GM21515 (cell line): ENCODE measurements around the gene PXDN.
"Not testable (repeated sequence)": the region's sequence is repeated elsewhere in the genome, so short reads cannot be mapped to it uniquely, and the experiment has no call there.

ENCODE experiments used
- ATAC-seq: cut with Tn5 transposase; IDR thresholded peaks from one replicate; pipeline ENCODE4 v1.9.1; 2021; ENCODE audit not compliant: unreplicated experiment

PXDN gene

DNA sequence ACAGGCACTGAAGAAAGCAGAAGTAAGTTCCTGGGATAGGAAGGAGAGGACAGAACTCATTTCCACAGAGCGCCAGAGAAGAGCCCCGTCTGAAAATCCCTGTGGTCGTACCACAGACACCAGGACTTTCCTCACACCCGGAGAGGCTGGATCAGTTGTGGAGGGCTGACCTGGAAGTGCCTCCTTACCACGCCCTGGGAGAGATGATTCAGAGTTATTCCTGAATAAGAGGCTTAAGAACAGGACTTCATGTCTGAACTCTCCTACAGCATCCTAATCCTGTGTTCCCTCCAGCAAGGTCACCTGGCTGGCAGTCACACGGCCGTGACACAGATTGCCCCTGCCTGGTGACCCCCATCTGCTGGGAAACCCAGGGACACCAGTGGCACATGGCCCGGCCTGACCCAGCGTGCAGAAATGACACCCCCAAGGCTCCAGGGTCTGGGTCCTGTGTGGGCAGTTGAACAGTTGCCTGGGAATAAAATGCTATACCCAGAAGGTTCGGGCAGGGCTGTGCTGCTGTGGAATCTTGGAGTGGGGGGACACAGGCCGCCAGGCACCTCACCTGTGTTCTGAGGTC, 105.9 kb downstream of the PXDN start:
- ATAC-seq, result no peak

DNA sequence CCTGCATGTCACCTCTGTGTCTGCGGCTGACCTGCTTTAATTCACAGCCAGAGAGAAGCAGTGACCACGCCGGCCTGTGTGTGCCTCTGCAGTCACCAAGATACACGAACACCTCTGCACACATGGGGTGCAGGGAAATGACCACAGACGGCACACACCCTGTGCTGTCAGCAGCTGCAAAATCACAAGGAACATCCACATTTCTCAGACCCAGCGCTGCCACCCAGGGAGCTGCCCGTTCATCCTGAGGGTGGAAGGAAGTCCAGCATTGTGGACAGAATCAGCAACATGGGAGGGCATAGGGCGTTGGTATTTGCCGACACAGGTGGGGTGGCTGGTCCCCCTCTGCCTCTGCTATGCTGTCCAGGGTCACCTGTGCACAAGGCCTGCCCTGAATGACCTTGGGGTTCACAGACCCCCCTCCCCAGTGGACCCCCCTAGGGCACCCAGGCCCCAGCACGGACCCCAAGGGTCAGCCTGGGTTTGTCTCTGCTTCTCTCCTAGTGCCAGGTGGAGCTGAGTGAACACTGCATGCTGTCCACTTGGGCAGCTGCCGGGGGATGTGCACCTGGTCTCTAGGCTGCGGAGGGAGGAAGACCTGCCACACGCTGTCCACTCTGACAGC, 107.4 kb downstream of the PXDN start:
- no peak for ATAC-seq

DNA sequence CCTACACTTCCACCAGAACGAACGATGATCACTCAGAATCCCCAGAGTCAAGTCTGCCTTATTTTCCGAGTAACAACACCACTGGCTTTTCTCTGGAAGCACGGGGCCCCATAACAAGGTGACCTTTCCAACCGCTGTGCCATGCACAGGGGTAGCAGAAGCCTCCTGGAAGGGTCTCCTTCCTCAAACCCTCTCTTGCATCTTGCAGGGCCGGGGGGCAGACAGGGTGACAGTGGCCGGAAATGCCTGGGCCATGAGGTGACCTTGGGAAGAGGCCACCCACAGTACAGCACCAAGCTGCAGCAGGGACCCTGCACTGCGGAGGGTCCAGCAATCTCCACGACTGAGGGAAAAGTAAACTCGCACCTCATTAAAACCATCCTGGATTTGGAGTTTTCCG, 108.5 kb downstream of the PXDN start:
- ATAC-seq, result no peak

DNA sequence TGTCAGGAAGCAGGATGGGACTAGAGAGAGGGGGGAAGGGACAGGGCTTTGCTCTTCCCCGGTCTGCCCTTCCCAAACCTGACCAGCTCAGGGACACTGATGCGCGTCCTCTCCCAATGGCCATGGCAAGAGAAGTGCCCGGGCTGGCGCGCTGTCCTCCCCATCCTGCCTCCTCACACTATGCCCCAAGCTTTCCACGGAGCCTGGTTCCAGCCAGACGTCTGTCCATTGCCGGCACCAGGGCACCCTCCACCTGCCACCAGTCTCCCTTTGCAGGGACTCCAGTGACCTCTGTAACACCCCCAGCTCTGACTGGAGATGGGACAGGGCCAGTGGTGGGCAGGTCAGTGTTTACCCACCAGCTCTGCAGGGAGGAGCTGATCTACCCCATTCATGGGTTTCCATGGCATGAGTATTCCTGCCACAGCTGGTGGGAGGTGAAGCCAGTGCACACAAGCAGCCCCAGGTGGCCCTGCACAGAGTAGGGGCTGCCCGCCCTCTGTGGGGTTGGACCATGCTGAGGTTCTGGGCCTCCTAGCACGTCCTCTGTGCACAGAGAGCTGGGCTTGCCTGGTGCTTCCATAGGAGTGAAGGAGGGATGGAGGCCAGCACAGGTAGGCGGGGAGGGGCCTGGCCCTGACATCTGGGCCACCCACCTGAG, 109.5 kb downstream of the PXDN start:
- no peak for ATAC-seq

DNA sequence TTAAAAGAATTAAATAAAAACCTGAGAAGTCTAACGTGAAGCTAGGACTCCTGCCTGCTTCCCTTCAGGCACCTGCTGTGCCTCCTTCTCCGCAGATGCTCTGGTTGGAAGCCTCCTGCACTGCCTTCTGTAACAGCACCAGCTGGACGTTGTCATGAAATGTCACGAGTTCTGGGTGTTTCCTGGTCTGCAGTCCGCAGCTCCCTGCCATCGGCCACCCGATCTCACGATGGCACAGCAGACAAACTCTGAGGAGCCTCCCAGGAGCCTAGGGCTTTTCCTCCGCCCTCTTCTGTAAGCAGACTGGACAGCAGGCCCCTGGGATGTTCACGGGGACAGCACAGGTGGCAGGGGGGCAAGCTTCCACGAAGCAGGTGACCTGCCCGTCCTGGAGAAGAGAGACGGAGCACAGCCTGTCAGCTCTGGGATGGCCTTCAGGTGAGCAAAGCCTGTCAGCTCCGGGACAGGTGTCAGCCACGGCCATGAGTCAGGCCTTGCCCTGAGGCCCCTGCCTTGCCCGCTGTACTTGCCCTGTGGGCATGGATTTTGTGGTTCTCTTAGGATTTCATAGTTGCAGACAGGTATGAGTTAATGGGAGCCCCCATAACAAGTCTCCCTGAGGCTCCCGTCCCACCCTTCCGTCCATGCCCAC, 110.3 kb downstream of the PXDN start:
- ATAC-seq, result no peak

GRCh38 chr2:1633092-1633671, 111.1 kb downstream of the PXDN start:
- ATAC-seq, result no peak

GRCh38 chr2:1632510-1632909, 111.8 kb downstream of the PXDN start:
- no peak for ATAC-seq

DNA sequence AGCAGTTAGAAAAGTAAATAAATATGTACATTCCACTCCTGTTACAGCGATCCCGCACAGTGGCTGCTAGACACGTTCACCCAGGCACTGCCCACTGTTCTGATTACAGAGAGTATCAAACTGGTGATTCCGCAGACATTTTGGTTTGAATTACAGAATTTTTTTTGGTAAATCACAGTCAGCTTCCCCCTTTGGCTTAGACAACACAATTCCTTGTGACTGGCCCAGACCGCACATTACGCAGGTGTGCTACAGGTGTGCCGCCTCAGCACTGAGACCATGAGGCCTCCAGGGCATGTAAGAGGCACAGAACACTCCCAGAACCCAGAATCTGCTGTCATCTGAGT, 112.3 kb downstream of the PXDN start:
- ATAC-seq, result no peak

GRCh38 chr2:1631292-1632001, 112.9 kb downstream of the PXDN start:
- no peak for ATAC-seq

GRCh38 chr2:1628893-1629292, 115.4 kb downstream of the PXDN start:
- no peak for ATAC-seq

- no peak for ATAC-seq
Measured at GRCh38 chr2:1627628-1628381, 116.5 kb downstream of the PXDN start.

- ATAC-seq, result no peak
Measured at GRCh38 chr2:1626271-1626681, 118.0 kb downstream of the PXDN start.

DNA sequence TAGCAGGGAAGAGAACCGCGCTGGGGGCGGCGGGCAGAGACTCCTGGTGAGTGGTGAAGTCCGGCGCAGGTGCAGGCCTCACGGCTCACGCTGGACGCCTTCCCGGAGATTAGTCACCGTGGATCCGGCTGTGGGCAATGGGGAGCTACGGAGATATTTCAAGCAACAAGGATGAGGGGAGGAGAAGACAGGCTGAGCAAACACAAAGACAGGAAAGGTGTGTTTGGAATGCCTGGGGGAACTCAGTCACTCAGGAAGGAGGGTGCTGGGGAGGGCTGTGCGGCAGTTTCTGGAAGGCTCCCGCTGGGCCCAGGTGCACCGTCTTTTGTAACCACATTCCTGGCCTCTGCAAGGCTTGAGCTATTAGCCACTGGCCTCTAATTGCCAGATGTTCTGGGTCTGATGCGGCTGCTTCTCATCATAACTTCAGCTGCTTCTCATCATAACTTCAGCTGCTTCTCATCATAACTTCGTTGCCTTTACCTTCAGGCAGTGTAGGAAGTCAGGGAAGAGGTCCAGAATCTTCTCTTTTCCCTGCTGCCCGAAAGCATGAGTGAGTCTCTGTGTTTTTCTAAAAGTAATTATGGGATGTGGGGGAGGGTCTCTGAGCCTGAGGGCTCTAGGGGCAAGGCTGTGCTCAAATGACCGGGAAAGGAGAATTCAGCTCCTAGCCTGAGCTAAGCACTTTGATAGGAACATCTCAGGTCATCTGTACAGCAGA, 118.9 kb downstream of the PXDN start:
- no peak for ATAC-seq

GRCh38 chr2:1623906-1624445, 120.3 kb downstream of the PXDN start:
- no peak for ATAC-seq

DNA sequence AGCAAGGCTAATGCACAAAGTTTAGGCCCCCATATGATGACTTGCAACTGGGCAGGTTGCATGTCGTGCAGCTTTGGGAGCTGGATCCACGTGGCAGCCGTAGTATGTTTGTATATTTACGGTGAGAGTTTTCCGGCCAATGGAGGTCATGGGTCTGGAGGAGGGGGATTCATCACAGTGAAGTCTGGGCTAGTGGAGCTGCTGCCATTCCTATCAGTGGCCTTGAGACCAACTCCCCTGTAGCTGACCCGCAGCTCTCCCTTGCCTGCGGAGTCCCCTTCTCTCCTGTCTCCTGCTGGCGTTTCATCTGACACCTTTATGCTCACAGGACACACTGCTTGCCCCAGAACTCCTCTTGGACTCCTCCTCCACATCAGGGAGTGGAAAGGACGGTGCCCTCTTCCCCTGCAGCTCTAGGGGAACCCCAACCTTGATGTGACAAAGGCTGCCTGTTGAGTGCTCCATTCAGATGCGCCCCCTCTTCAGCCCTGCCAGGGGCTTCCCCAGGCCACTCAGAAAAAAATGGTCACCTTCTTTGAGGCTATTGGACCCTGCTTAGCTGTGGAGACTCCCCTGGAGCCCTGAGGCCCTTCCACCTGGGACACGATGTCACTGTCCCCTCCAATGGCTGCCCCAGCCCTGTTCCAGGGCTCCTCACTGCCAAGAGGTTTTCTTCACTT, 121.7 kb downstream of the PXDN start:
- no peak for ATAC-seq

- ATAC-seq, result not testable (repeated sequence)
Measured at GRCh38 chr2:1621976-1622375, 122.3 kb downstream of the PXDN start.

DNA sequence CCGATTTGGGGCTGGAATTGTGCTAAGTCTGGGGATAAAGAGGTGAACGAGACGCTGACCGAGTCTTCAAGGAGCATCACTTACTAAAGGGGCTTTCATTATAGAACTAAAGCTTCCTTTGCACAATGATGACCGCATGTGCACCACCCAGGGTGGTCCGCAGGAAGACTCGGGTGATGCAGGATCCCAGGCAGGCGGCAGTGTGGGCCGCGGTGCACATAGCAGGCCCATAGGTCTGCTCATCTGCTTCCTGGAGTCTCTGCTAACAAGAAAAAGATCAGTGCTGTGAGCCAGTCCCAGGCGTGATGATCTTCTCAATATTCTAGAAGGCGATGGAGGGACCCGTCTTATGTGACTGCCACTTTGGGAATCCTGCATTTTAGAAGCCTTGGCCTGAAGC, 122.8 kb downstream of the PXDN start:
- no peak for ATAC-seq

DNA sequence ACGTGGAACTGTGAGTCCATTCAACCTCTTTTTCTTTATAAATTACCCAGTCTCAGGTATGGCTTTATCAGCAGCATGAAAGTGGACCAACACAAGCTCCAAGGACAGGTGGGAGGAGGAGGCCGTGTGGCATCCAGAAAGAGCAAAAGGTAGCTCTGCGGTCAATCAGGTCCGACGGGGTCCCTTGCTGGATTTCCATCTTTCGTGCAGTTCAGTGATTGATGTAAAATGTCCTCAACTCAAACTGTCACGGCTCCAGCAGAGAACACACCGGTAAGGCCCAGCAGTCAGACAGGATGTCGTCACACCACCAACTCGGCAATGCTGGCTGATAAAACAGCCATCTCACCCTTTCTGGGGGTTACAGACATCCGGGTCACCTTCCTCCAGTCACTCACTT, 123.3 kb downstream of the PXDN start:
- no peak for ATAC-seq

DNA sequence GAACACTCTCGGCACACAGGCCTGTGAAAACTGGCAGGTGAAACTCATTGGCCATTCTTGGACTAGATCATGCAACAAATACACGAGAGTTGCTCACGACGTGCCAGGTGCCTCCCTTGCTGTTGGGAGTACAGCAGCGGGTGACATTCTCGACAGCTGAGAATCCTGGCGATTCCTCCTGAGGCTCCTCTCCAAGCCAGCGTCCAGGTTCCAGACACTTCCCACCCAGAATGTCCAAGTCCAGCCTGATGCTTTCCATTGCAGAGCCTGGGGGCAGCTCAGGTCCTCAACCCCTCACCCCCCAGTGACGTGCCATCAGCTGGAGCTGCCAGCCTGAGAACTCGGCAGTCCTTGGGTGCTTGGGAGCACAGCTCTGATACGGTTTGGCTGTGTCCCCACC, 124.2 kb downstream of the PXDN start:
- ATAC-seq, result no peak
